Upper lobe of right lung (tissue), 1 donor: ENCODE measurements around the gene ARHGAP21. TPM values are rescaled to one million over a fixed set of nuclear protein-coding genes. Genes with fewer than 3 reads are reported as not detected.
"Not testable (repeated sequence)": the region's sequence is repeated elsewhere in the genome, so short reads cannot be mapped to it uniquely, and the experiment has no call there.

Experiments used
- ATAC-seq: fragments of 200-7000 bp; cut with Tn5 transposase; one replicate; pipeline ENCODE4 v1.9.1; 2020; ENCODE audit warnings: mild to moderate bottlenecking, moderate library complexity
- DNase-seq: peaks from one replicate; pipeline ENCODE4 v3.0.0-alpha.2; 2020
- H3K27ac ChIP-seq: fragments of 200-600 bp; one replicate; pipeline ENCODE4 v1.8.0; 2022
- H3K27me3 ChIP-seq: fragments of 200-600 bp; one replicate; pipeline ENCODE4 v1.8.0; 2022; ENCODE audit warnings: mild to moderate bottlenecking
- H3K36me3 ChIP-seq: fragments of 200-600 bp; one replicate; pipeline ENCODE4 v1.8.0; 2022
- H3K4me1 ChIP-seq: fragments of 200-600 bp; one replicate; pipeline ENCODE4 v1.8.0; 2022
- H3K4me3 ChIP-seq: fragments of 200-600 bp; one replicate; pipeline ENCODE4 v1.8.0; 2022; ENCODE audit warnings: mild to moderate bottlenecking
- H3K9me3 ChIP-seq: fragments of 200-600 bp; one replicate; pipeline ENCODE4 v1.8.0; 2022
- intact Hi-C: fragments of 100-400 bp; cut with DNase I; formaldehyde crosslinking; loops from one replicate; pipeline ENCODE4 v1.11.0; 2022
- long read RNA-seq: library from polyadenylated mRNA; unstranded; transcript quantifications from one replicate; pipeline ENCODE4 v2.0.0, GENCODE V29; 2021
- total RNA-seq: library from RNA; stranded (reverse); fragmentation: NEBNext Ultra II Directional; extraction: Animal tissue kit (Norgen Biotek cat#: 25700); gene quantifications from one replicate; pipeline ENCODE4 v1.2.1, GENCODE V29; 2021
- TF ChIP-seq, protein P1 (sequence below): fragments of 200-600 bp; IDR thresholded peaks from one replicate; pipeline ENCODE4 v1.8.0; 2022; ENCODE audit warnings: antibody characterized with exemption
- donor health status: DM: no; HTN: yes; CAD: no; lungs with severe emphysema.

The ARHGAP21 gene
- 85.0 TPM for total RNA-seq
- long read RNA-seq, partial matches to known transcripts = 16 of 29 reads
- long read RNA-seq, other reads (novel, unspliced or antisense) = 13 of 29 reads

DNA sequence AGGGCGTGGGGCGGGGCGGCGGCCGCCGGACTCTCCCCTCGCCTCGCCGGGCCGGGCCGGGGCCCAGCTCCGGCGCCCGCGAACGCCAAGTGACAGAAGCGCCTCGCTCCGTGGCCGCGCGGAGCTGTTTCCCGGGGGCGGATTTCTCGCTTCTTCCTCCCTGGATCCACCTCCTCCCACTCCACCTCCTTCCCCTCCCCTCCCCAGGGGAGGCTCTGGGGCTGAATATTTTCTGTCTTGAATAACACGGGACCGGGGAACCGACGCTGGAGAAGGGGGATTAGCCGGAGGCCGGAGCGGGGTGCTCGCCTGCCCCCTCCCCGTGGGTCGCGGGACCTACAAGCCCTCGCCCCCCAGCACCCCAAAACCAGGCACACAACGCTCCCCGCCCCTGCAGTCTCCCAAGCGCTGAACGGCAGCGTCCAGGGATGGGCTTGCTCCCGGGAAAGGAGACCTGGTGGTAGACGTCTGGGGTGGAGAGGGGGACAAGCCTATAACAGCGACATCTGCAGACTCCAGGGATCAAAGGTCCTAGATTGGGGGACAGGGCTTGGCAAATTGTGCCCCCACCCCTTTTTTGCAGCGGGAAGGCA lies at the start of gene ARHGAP21:
ARHGAP21 (minus strand) TSS at position 100 of the 593 bp plus-strand sequence. CDS start 1,988 bp downstream, outside the sequence.
- intact Hi-C loops = no loop called here
- H3K27ac ChIP-seq = peak within 1 kb of the TSS; percentile 95
- H3K4me1 ChIP-seq = peaks cover 14% of the 10 kb centered on the region

DNA sequence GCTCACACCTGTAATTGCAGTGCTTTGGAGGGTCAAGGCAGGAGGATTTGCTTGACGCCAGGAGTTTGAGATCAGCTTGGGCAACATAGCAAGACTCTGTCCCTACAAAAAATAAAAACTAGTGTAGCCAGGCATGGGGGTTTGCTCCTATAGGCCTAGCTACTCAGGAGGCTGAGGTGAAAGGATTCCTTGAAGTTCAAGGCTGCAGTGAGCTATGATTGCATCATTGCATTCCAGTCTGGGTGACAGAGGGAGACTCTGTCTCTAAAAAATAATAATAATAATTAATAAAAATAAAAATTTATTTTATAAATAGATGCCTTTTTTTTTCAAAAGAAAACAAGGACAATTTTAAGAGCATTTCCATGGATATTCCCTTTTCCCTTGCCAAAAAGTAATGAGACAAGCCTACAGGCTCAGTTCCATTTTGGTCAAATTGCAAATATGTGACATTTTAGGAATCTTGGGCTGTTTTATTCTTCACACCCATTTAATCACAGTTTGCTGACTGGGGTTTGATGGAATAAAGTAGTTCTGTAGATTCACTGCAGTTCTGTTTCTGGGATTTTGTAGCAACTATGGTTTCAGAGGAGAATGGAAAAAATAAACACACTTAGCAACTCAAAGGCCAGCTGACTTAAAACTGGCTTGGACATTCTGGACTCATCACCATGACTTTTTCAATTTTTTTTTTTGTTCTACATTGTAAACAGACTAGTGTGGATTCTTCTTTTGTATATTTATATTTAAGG lies 48.4 kb upstream of the ARHGAP21 start:
- TF ChIP-seq, protein P1, sequence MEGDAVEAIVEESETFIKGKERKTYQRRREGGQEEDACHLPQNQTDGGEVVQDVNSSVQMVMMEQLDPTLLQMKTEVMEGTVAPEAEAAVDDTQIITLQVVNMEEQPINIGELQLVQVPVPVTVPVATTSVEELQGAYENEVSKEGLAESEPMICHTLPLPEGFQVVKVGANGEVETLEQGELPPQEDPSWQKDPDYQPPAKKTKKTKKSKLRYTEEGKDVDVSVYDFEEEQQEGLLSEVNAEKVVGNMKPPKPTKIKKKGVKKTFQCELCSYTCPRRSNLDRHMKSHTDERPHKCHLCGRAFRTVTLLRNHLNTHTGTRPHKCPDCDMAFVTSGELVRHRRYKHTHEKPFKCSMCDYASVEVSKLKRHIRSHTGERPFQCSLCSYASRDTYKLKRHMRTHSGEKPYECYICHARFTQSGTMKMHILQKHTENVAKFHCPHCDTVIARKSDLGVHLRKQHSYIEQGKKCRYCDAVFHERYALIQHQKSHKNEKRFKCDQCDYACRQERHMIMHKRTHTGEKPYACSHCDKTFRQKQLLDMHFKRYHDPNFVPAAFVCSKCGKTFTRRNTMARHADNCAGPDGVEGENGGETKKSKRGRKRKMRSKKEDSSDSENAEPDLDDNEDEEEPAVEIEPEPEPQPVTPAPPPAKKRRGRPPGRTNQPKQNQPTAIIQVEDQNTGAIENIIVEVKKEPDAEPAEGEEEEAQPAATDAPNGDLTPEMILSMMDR = no peak
- ATAC-seq (no peak), DNase-seq (no peak)
- H3K9me3 ChIP-seq = no peaks in the 10 kb centered on the region
- H3K27me3 ChIP-seq = no peaks in the 10 kb centered on the region
- no peaks in the 10 kb centered on the region for H3K4me1 ChIP-seq
- intact Hi-C loops = no loop called here
- no peak overlapping the region for H3K4me3 ChIP-seq
- H3K27ac ChIP-seq = no peak overlapping the region
- no peaks in the 10 kb centered on the region for H3K36me3 ChIP-seq

More for the DNA sequence above, at the start of gene ARHGAP21:
- ATAC-seq (peak; percentile 60), DNase-seq (peak; percentile 85)
- Histone ChIP-seq H3K27me3 (no peaks in the 10 kb centered on the region), H3K9me3 (no peaks in the 10 kb centered on the region), H3K4me3 (peak within 1 kb of the TSS; percentile 85), H3K36me3 (no peaks in the 10 kb centered on the region)
- TF ChIP-seq, protein P1 = no peak

DNA sequence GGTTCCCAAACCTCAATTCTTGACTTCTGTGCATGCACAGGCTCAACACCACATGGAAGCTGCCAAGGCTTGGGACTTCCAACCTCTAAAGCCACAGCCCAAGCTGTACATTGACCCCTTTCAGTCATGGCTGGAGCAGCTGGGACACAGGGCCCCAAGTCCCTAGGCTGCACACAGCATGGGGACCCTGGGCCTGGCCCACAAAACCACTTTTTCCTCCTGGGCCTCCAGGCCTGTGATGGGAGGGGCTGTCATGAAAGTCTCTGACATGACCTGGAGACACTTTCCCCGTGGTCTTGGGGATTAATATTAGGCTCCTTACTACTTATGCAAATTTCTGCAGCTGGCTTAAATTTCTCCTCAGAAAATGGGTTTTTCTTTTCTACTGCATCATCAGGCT lies 41.3 kb upstream of the ARHGAP21 start:
- H3K36me3 ChIP-seq, intact Hi-C loops, DNase-seq, H3K27me3 ChIP-seq, H3K27ac ChIP-seq, H3K4me3 ChIP-seq, ATAC-seq, H3K9me3 ChIP-seq: not testable (repeated sequence)
- peaks cover 13% of the 10 kb centered on the region for H3K4me1 ChIP-seq

DNA sequence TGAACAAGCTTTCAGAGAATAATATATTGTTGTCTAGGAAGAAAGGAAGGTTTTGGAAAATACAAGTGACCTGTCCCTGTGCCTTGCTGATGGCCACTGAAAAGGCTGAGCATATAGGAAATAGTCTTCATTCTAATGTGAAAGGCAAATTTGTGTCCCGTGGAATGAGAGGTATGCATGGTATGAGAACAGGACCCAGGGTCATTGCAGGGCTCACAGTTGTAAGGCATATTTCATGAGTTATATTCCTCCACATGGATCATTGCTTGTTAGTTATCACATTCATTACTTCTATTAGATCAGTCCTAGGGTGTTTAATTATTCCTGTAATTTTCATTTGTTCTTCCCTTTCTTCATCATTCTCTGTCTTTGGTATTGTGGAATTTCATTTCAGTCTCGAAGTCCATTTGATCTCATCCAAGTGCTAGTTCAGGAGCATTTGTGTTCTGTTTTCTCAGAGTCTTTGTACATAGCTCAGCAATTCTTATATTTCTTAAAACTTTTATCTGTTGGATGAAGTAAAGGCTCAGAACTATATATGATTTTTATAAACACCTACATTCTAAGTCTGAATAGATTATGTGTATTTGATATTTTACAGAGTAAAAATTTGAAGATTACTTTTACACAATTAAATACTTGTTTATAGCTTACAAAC lies 39.4 kb upstream of the ARHGAP21 start:
- H3K27me3 ChIP-seq = no peaks in the 10 kb centered on the region
- intact Hi-C loops = no loop called here
- H3K36me3 ChIP-seq = no peaks in the 10 kb centered on the region
- H3K4me3 ChIP-seq = no peak overlapping the region
- H3K27ac ChIP-seq = no peak overlapping the region
- peaks cover 13% of the 10 kb centered on the region for H3K4me1 ChIP-seq
- ATAC-seq (peak; percentile 52), DNase-seq (no peak)
- no peaks in the 10 kb centered on the region for H3K9me3 ChIP-seq
- TF ChIP-seq, protein P1 = no peak

DNA sequence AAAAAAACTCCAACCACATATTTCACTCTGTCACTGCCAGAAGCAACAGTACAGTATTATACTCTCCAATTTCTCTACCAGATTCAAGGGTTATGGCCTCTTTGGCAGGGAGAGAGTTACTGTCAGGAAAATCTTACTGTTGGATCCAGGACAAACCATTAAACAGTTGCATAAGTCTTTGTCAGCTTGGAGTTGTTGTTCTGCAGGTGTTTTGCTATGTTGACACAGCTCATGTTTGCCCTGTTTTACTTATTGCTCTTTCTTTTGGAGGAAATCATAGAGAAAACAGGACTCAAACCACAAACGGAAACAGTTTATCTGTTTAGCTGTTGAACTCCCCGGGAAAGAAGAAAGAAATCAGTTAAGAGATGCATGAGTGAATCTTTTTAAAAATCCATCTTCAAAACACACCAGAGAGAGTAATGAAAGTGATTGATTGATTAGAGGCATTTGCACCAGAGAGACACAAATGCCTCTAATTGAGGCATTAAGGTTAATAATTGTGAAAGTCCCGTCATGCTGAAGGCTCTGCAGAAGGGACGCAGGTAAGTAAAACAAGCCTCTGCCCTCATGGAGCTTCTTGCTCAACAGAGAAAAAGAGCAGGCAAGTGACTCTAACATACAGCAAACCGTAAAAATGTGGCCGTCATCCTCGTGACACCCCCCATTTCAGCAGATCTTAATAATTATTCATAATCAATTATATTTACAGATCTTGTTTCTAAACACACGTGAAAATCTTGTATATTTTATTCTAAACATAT lies 38.7 kb upstream of the ARHGAP21 start:
- H3K36me3 ChIP-seq = no peaks in the 10 kb centered on the region
- TF ChIP-seq, protein P1 = no peak
- intact Hi-C loops = no loop called here
- H3K27me3 ChIP-seq = no peaks in the 10 kb centered on the region
- H3K4me1 ChIP-seq = peaks cover 13% of the 10 kb centered on the region
- no peaks in the 10 kb centered on the region for H3K9me3 ChIP-seq
- no peak for ATAC-seq
- no peak for DNase-seq
- H3K4me3 ChIP-seq = no peak overlapping the region
- H3K27ac ChIP-seq = no peak overlapping the region
